OCI-LY1 (cell line): ENCODE results near the gene PDE3B.

Experiments
- EZH2 ChIP-seq: fragments of 200-600 bp; sonication (generic), shearing (Covaris generic); IDR thresholded peaks from 2 replicates; pipeline ENCODE4 v1.8.0; 2017; ENCODE audit warnings: borderline replicate concordance, mixed run types, mild to moderate bottlenecking, antibody characterized with exemption, low read length, moderate library complexity, mixed read lengths
- TF ChIP-seq, protein P1 (sequence below): fragments of 200-600 bp; sonication (generic), shearing (Covaris generic); IDR thresholded peaks from 2 replicates; pipeline ENCODE4 v1.5.1; 2017; ENCODE audit warnings: mild to moderate bottlenecking, antibody characterized with exemption, low read length, moderate library complexity, mixed read lengths

DNA sequence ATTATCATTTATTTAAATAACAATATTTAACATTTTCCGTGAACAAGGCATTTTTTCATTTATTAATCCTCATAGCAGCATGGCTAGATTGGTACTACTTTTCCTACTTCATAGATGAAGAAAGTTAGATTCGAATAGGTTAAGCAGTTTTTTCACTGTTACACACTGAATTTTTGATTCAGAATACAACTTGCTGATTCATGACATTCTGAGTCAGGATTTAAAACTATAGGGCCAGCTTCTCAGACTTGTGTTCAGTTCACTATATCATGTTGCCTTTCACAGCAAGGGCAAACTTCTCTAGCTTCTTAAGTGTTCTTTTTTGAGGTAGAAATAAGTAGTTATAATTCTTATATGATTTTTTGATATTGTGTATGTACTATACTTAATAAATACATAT lies 216.9 kb downstream of the PDE3B start:
- TF ChIP-seq EZH2, result no peak
- TF ChIP-seq, protein P1, sequence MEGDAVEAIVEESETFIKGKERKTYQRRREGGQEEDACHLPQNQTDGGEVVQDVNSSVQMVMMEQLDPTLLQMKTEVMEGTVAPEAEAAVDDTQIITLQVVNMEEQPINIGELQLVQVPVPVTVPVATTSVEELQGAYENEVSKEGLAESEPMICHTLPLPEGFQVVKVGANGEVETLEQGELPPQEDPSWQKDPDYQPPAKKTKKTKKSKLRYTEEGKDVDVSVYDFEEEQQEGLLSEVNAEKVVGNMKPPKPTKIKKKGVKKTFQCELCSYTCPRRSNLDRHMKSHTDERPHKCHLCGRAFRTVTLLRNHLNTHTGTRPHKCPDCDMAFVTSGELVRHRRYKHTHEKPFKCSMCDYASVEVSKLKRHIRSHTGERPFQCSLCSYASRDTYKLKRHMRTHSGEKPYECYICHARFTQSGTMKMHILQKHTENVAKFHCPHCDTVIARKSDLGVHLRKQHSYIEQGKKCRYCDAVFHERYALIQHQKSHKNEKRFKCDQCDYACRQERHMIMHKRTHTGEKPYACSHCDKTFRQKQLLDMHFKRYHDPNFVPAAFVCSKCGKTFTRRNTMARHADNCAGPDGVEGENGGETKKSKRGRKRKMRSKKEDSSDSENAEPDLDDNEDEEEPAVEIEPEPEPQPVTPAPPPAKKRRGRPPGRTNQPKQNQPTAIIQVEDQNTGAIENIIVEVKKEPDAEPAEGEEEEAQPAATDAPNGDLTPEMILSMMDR, result no peak
